B cell (primary cell): ENCODE measurements around the gene TMEM239. TPM values are rescaled to one million over a fixed set of nuclear protein-coding genes. Genes with fewer than 3 reads are reported as not detected.

Experiments used
- ATAC-seq: fragments of 200-7000 bp; cut with Tn5 transposase; one replicate; pipeline ENCODE4 v1.10.0; 2021; ENCODE audit warnings: low read depth, mild to moderate bottlenecking, moderate number of reproducible peaks, moderate library complexity
- CTCF ChIA-PET: fragments of 350-600 bp; sonication (Branson Sonifier 250); formaldehyde crosslinking; loops from one replicate; lab custom pipeline; 2021; ENCODE audit warnings: antibody characterized with exemption, inconsistent platforms; lab: Charles Lee
- POLR2A ChIA-PET: fragments of 350-600 bp; sonication (Branson Sonifier 250); formaldehyde crosslinking; loops from one replicate; lab custom pipeline; 2021; ENCODE audit warnings: antibody characterized with exemption; lab: Charles Lee
- DNase-seq: peaks from one replicate; pipeline ENCODE4 v3.0.0; 2013
- H2AFZ ChIP-seq: 2 replicates; pipeline ENCODE4 v1.6.1; 2012; ENCODE audit warnings: mild to moderate bottlenecking, low read depth, low read length; ENCODE audit not compliant: insufficient read depth, poor library complexity, severe bottlenecking
- H3K27ac ChIP-seq, 2 donors: 1 replicate in 1 of 2; 2 replicates in 1 of 2; pipeline ENCODE4 v1.5.1; 2012 to 2013; ENCODE audit warnings: low read length in 2 of 2, mild to moderate bottlenecking in 2 of 2, moderate library complexity in 1 of 2
- H3K27me3 ChIP-seq, 4 experiments: fragments of 200-600 bp in 1 of 4; sonication (generic) in 1 of 4; replicated peaks in 1 of 4; 1 replicate in 2 of 4; 2 replicates in 2 of 4; pipeline versions ENCODE4 v1.6.1 to v1.7.0; 2013 to 2016; ENCODE audit warnings: low read length in 3 of 4, mild to moderate bottlenecking in 2 of 4, mixed read lengths in 1 of 4, moderate library complexity in 1 of 4; ENCODE audit not compliant: insufficient read depth in 4 of 4, control insufficient read depth in 3 of 4; ENCODE audit errors: control extremely low read depth in 1 of 4
- H3K36me3 ChIP-seq, 2 experiments: replicated peaks in 1 of 2; 1 replicate in 1 of 2; 2 replicates in 1 of 2; pipeline versions ENCODE4 v1.6.1 to v1.7.1; 2013; ENCODE audit warnings: low read length in 1 of 2; ENCODE audit not compliant: insufficient read depth in 2 of 2, control insufficient read depth in 1 of 2; ENCODE audit errors: control extremely low read depth in 1 of 2, extremely low read depth in 1 of 2
- H3K4me1 ChIP-seq, 2 donors: fragments of 200-600 bp in 1 of 2; sonication (generic) in 1 of 2; 1 replicate in 1 of 2; 2 replicates in 1 of 2; pipeline versions ENCODE4 v1.5.1 to v1.6.1; 2013 to 2017; ENCODE audit warnings: low read length in 2 of 2; ENCODE audit not compliant: control insufficient read depth in 2 of 2, insufficient read depth in 2 of 2
- H3K4me2 ChIP-seq: replicated peaks from 2 replicates; pipeline ENCODE3; 2012; ENCODE audit warnings: mild to moderate bottlenecking, low read depth, low read length; ENCODE audit not compliant: poor library complexity, severe bottlenecking
- H3K4me3 ChIP-seq, 5 experiments: fragments of 200-600 bp in 1 of 5; sonication (generic) in 1 of 5; 1 replicate in 3 of 5; 2 replicates in 2 of 5; pipeline versions ENCODE4 v1.5.1 to v1.7.0; 2011 to 2016; ENCODE audit warnings: low read length in 4 of 5, mild to moderate bottlenecking in 4 of 5, low read depth in 2 of 5, control low read depth in 1 of 5, moderate library complexity in 1 of 5; ENCODE audit not compliant: insufficient read depth in 1 of 5; ENCODE audit errors: control extremely low read depth in 1 of 5, extremely low read depth in 1 of 5
- H3K79me2 ChIP-seq: fragments of 200-600 bp; sonication (generic); one replicate; pipeline ENCODE4 v1.6.0; 2016; ENCODE audit warnings: low read length; ENCODE audit not compliant: control insufficient read depth, insufficient read depth
- H3K9ac ChIP-seq: fragments of 200-600 bp; sonication (generic); 2 replicates; pipeline ENCODE4 v1.6.1; 2017; ENCODE audit warnings: mild to moderate bottlenecking, low read length, moderate library complexity
- H3K9me3 ChIP-seq, 3 donors: one replicate each; pipeline versions ENCODE4 v1.6.1 to v1.7.1; 2013; ENCODE audit warnings: low read length in 2 of 3; ENCODE audit not compliant: control insufficient read depth in 2 of 3, insufficient read depth in 1 of 3; ENCODE audit errors: control extremely low read depth in 1 of 3
- H4K20me1 ChIP-seq: 2 replicates; pipeline ENCODE4 v1.6.0; 2012; ENCODE audit warnings: mild to moderate bottlenecking, low read length; ENCODE audit not compliant: insufficient read depth, control insufficient read depth, poor library complexity, severe bottlenecking
- H3K27ac Mint-ChIP-seq: one replicate; pipeline ENCODE4 v1.8.0; 2021; ENCODE audit warnings: mixed read lengths
- H3K27me3 Mint-ChIP-seq: one replicate; pipeline ENCODE4 v1.8.0; 2021; ENCODE audit warnings: mixed read lengths
- H3K4me1 Mint-ChIP-seq: one replicate; pipeline ENCODE4 v1.8.0; 2021; ENCODE audit warnings: mixed read lengths
- H3K4me3 Mint-ChIP-seq: one replicate; pipeline ENCODE4 v1.8.0; 2021; ENCODE audit warnings: mixed read lengths
- H3K9me3 Mint-ChIP-seq: one replicate; pipeline ENCODE4 v1.8.0; 2022; ENCODE audit warnings: mixed read lengths; ENCODE audit not compliant: insufficient read depth
- EZH2 ChIP-seq: IDR thresholded peaks from 2 replicates; pipeline ENCODE4 v1.6.1; 2012; ENCODE audit warnings: borderline replicate concordance, low read depth, mild to moderate bottlenecking, moderate library complexity, low read length; ENCODE audit not compliant: insufficient read depth, poor library complexity, severe bottlenecking
- WGBS: methylation state at CpG from one replicate; pipeline ENCODE4 v1.1.5; 2013; ENCODE audit warnings: missing lambda C conversion rate; ENCODE audit not compliant: insufficient coverage; 5-methylcytosine and 5-hydroxymethylcytosine counted together
- intact Hi-C: fragments of 100-400 bp; cut with micrococcal nuclease; formaldehyde crosslinking; loops from one replicate; pipeline ENCODE4 v1.10.0; 2022
- polyA plus RNA-seq: library from polyadenylated mRNA; depleted of rRNA; stranded (reverse); fragments of >200 nt; gene quantifications from 2 replicates; pipeline ENCODE4 v1.2.3, GENCODE V29; 2012
- total RNA-seq, 2 donors: library from RNA; stranded (reverse); fragments of 120-200 nt in 1 of 2; gene quantifications; 1 replicate in 1 of 2; 2 replicates in 1 of 2; pipeline versions ENCODE4 v1.2.3 to v1.2.4, GENCODE V29; 2013 to 2022
- TF ChIP-seq, protein P1 (sequence below): fragments of 200-600 bp; IDR thresholded peaks from one replicate; pipeline ENCODE4 v1.8.0; 2022; ENCODE audit warnings: antibody characterized with exemption, mild to moderate bottlenecking

TMEM239 gene
- total and polyA plus RNA-seq, 2 donors (not counting 1 experiment from before 2014, with no cell fraction given): not detected

DNA sequence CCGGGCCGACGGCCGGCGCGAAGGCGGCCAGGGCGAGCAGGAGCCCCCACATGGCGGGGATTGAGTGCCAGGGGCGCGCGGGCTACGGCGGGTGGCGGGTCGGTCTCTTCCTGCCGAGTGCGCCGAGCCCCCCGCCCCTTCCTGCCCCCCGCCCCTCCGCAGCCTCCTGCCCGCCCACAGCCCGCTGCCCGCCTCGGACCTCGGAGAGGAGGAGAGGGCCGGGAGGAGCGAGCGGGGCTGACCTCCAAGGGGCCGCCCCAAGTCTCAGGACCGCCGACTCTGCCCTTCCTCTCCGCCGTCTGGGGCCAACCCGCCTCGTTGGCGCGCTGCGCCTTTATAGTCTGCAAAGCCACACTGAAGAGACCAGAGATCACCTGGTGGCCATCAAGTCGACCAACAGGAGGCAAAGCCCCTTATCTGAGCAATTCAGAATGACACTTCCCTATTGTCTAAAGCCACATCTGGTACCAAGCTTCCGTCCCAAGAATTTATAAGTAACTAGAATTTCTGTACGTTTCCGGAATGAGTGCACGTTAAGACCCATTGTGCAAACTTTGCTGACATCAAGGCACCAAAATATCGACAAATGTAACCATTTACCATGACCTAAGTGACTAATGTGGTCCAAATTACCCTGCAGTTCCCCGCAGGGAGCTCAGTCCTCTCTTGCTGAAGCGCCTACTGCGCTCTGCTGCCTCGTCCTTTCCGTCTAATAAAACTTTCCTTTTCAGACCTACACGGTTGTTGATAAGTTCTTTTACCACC lies 15.5 kb upstream of the TMEM239 start, which contains the start of gene CPXM1:
Gene CPXM1, minus strand, starts transcription at position 107 of the 765 bp plus-strand sequence. Its CDS starts 55 bp downstream, at position 52.
- TF ChIP-seq, protein P1, sequence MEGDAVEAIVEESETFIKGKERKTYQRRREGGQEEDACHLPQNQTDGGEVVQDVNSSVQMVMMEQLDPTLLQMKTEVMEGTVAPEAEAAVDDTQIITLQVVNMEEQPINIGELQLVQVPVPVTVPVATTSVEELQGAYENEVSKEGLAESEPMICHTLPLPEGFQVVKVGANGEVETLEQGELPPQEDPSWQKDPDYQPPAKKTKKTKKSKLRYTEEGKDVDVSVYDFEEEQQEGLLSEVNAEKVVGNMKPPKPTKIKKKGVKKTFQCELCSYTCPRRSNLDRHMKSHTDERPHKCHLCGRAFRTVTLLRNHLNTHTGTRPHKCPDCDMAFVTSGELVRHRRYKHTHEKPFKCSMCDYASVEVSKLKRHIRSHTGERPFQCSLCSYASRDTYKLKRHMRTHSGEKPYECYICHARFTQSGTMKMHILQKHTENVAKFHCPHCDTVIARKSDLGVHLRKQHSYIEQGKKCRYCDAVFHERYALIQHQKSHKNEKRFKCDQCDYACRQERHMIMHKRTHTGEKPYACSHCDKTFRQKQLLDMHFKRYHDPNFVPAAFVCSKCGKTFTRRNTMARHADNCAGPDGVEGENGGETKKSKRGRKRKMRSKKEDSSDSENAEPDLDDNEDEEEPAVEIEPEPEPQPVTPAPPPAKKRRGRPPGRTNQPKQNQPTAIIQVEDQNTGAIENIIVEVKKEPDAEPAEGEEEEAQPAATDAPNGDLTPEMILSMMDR: no peak
- no peak for TF ChIP-seq EZH2
- 1% methylated on average over 37 of the region's 52 CpGs for WGBS
- Mint-ChIP-seq H3K4me1 (peaks cover 32% of the 10 kb centered on the region), H3K4me3 (peak within 1 kb of the TSS; percentile 95), H3K27ac (peak within 1 kb of the TSS; percentile 71), H3K27me3 (peaks cover 61% of the 10 kb centered on the region), H3K9me3 (no peaks in the 10 kb centered on the region)
- POLR2A ChIA-PET: no interaction called here
- H3K4me3 ChIP-seq: peak within 1 kb of the TSS; percentile 15 to 50 (median 41)
- intact Hi-C loops: no loop called here
- peak; percentile 33 for DNase-seq
- H2AFZ ChIP-seq: peak within 1 kb of the TSS; percentile 76
- CTCF ChIA-PET: interaction anchor here (0.6 to 0.9 kb wide), 3 partner anchors 37 to 262 kb away, joined by 3 read pairs; no protein-coding TSS in a partner anchor
- no peaks in the 10 kb centered on the region for H3K36me3 ChIP-seq
- no peaks in the 10 kb centered on the region for H4K20me1 ChIP-seq
- peaks cover 0 to 55% (median 12%) of the 10 kb centered on the region in 4 experiments for H3K27me3 ChIP-seq
- no peak within 1 kb of the TSS for H3K27ac ChIP-seq
- H3K9me3 ChIP-seq: peaks cover 0 to 15% (median 0%) of the 10 kb centered on the region in 3 donors
- peak within 1 kb of the TSS; percentile 75 for H3K4me2 ChIP-seq
- H3K4me1 ChIP-seq: peaks cover 22 to 26% of the 10 kb centered on the region in 2 donors
- H3K79me2 ChIP-seq: no peaks in the 10 kb centered on the region
- peak; percentile 44 for ATAC-seq
- peak within 1 kb of the TSS; percentile 32 for H3K9ac ChIP-seq

DNA sequence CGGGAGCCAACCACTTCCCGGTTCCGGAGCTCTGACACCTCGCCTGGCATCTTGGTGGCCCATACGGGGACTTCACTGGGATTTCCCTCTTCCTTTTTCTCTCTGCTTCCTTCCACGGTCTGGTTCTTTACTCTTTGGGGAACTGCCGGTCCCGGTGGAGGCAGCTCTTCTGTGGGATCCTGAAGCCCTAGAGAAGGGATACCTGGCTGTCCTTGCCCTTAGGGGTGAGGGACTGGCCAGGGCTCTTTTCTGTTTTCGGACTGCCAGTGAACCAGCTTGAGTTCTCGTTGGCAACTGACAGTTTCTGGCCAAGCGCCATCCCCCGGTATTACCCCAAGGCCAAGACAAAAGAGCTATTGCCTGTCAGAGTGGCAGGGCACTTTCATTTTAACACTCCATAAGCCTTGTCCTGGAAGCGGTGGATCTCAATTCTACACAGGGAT lies 14.9 kb upstream of the TMEM239 start:
- TF ChIP-seq, protein P1: no peak
- TF ChIP-seq EZH2: no peak
- Histone ChIP-seq H3K27me3 (peaks cover 0 to 56% (median 14%) of the 10 kb centered on the region in 4 experiments), H3K4me1 (peaks cover 22 to 26% of the 10 kb centered on the region in 2 donors), H3K4me2 (peak overlapping the region; percentile 75), H4K20me1 (no peaks in the 10 kb centered on the region), H2AFZ (peak overlapping the region; percentile 76), H3K9ac (no peak overlapping the region), H3K36me3 (no peaks in the 10 kb centered on the region), H3K4me3 (peak overlapping the region in 1 of 5 experiments; percentile 50), H3K79me2 (no peaks in the 10 kb centered on the region), H3K9me3 (peaks cover 0 to 15% (median 0%) of the 10 kb centered on the region in 3 donors), H3K27ac (no peak overlapping the region)
- ATAC-seq (no peak), DNase-seq (no peak)
- intact Hi-C loops: no loop called here
- 7% methylated on average over 12 of the region's 13 CpGs for WGBS
- no peak overlapping the region for H3K27ac Mint-ChIP-seq
- H3K4me1 Mint-ChIP-seq: peaks cover 32% of the 10 kb centered on the region
- no peaks in the 10 kb centered on the region for H3K9me3 Mint-ChIP-seq
- peak overlapping the region; percentile 89 for H3K4me3 Mint-ChIP-seq
- ChIA-PET POLR2A (no interaction called here), CTCF (interaction anchor here (0.7 to 0.9 kb wide), 2 partner anchors 37 to 150 kb away, joined by 3 read pairs; no protein-coding TSS in a partner anchor)
- peaks cover 66% of the 10 kb centered on the region for H3K27me3 Mint-ChIP-seq
